HG03342 (cell line): ENCODE data around the gene SLC5A3.

ENCODE experiments used
- ATAC-seq: cut with Tn5 transposase; IDR thresholded peaks from one replicate; pipeline ENCODE4 v1.9.1; 2021; ENCODE audit warnings: mild to moderate bottlenecking, moderate library complexity; ENCODE audit not compliant: unreplicated experiment

Gene SLC5A3

DNA sequence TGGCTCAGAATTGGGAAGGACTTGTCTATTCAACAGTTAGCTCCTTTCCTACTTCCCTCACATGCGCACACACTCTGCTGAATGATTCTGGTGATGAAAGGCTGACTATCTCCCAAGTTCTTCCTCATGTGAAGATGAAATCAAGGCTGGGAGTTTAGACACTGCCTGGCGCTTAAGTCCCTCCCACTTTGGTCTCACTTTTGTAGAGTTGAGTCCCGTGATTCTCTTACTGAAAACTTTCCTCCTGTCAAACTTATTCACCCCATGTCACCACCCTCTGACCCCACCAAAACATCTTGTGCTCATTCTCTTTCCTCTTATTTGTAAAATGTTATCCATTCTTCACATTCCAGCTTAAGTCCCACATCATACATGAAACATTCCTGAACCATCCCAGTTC lies 8.4 kb upstream of the SLC5A3 start:
- ATAC-seq: no peak

DNA sequence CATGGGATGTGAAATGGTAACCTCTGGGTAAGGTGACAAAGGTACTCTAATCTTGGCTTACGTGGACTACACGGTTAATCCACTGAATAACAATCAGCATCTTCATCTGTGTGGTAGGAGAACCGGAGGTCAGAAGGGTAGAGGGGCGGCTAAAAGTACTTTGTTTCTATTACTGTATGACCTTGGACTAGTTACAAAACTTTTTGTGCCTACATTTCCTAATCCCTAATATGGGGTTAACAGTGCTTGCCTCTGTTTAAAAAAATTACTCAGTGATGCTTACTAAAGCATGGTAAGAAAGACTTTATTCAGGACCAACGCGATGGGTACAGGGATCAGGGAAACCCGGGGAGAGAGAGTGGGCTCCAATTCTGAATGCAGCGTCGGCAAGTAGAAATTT lies 1.7 kb upstream of the SLC5A3 start:
- ATAC-seq: no peak

DNA sequence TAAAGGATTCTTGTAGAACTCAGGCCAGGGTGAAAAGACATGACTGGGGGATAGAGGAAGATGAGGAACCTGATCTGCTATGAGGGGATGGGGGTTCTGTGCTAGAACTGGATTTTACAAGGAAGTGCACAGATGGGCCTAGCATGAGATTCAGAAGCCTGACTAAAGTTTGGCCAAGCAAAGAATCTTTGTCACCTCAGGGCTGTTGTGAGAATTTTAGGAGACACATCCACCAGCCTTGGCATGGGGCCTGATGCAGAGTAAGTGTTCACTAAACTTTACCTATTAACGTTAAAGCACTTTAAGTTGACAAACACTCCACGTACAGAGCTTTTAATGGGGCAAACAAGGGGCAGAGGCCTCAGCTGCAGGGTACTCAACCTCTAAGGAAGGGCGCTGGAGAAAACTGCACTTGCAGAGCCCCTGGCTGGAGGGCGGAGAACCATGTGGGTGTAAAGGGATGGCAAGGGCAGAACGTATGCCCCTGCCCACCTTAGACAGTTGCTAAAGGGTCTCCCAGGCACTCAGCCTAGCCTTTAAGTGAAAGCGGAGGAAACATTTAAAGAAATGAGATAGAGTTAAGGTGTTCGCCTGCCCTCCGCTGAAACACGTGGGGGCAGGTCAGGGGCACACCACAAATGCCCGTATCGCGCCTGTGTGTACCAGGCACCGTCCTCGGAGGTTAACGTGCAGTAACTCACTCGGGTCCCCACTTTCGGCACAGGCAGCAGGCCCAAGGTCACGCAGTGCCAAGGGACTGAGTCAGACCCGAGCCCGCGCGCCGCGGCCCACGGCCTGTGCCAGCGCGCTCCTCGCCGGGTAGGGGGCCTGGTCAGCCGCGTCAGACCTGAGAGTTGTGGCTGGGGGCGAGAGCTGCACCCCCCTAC lies 990 bp upstream of the SLC5A3 start:
- peak; percentile 3 for ATAC-seq

- ATAC-seq: peak; percentile 33
These were observed 438 bp downstream of the SLC5A3 start for GRCh38 chr21:34073749-34074282.

DNA sequence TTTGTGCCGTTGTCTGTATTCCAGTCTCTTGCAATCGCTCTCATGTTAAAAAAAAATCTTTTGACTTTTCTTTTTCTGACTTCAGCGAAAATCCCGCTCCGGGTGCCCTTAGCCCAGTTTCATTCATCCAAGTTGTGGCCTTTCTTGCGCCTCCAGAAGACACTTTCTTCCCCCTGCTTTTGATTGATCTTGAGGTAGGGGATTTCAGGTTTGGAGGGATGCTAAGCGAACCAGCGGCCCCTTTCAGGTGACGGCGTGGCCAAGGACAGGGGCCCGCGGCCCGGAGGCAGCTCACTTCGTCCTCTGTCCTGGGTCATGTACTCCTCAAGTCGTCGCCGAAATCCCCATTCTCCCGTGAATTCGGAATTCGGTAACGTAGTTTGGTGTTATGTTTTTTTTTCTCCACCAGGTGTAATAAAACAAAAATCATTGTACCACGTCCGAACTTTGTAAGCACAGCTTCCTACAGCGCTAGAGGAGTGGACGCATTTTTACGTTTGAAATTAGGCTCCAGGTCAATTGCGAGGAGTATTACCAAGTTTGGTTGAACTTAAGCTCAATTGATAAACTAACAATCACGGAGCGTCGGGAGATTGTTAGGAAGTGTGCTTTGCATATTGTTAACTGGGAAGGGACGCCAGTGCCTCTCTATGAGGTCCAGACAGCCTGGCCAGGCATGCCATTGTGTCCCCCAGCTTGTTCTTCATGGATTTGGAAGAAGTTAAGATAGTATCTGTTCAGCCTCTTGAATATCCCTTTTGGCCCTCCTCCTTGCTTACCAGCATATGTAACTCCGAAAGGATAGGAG lies 1.1 kb downstream of the SLC5A3 start:
- no peak for ATAC-seq

DNA sequence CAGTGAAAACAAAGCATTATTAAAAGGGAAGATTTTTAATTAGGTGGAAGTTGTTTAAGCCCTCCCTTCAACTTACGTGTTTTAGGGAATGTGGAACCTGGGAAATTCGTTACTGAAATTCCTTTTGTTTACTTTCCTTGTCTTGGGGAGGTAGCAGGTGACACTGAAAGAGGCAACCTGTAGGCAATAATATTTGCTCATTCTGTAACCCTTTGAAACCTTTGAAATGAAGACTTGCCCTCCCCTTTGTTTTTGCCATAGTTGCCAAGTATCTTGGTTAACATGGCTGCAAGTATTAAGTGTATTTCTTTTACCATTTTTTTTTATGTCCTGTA lies 1.7 kb downstream of the SLC5A3 start:
- no peak for ATAC-seq

GRCh38 chr21:34075760-34076660 lies 2.6 kb downstream of the SLC5A3 start:
- ATAC-seq: no peak

DNA sequence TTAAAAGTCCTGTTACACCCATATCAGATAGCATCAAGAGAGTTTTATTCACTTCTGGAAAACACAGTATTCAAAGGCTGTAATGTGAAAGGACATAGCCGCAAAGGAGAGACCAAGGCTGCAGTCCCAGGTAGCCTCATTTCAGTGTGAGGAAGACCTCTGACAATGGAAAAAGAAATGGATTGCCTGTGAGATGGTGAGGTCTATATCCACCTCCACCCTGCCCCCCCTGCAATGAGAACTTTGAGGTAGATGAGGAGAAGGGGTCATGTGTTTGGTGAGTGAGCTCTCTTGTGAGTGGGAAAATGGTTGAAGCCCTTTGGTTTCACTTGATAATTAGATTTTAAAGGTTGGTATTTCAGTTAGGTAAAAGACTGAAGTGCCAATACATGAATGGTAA lies 3.5 kb downstream of the SLC5A3 start:
- no peak for ATAC-seq

DNA sequence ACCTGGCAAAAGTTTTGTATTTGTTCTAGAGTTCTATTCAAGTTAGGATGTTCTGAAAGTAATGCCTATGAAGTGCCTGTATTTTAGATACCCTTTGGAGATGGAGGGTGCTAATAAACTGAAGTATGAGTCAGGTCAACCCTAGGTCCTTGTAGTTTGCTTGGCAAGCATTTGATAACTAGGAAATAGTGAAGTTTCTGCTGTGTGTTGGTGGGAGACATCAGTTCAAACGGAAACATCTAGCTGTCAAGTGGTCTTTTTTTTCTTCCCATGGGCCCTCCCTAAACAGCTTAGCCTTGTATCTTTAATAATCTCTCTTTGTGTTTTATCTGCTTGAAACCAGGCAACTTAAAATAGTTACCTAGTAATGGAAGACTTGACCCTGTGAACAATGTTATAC lies 4.5 kb downstream of the SLC5A3 start:
- ATAC-seq: no peak

- no peak for ATAC-seq
These were observed 5.5 kb downstream of the SLC5A3 start for GRCh38 chr21:34078915-34079314.

DNA sequence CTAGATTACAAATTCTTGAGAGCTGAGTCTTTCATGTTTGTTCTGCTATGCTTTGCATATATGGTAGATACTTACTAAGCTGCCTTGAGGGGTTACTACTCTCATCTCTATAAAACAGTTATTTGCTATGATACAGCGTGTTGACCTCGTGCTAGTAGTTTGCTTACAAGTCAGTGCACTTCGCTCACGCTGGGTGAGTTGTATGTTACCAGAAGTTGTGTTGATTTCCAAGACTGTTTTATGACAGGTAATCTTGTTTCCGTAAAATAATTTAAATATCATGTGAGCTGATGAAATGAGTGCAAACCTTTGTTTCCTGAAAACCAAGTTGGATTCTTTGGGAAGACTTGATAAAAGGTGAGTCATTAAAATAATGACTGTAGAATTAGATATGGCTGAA lies 7.3 kb downstream of the SLC5A3 start:
- ATAC-seq: no peak

DNA sequence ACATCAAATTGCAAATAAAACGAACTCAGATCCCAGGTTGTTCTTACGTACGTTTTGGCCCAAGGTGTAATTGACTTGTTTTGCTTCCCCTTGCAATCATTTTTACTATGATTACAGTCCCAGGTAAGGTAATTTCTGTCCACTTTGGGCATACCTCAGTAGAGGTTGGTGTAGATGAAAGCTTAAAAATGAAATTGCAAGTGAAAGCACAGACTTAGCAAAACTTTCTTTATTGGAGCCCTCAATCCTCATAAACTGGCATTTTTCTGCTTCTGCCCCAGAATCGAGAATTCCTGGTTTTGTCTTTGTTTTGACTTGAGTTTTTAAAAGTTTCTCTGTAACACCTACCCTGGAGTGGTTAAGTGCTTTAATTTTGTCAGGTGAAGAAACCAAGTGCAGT lies 9.4 kb downstream of the SLC5A3 start:
- ATAC-seq: no peak

GRCh38 chr21:34083357-34083756 lies 10.0 kb downstream of the SLC5A3 start:
- ATAC-seq: no peak

GRCh38 chr21:34085129-34085528 lies 11.8 kb downstream of the SLC5A3 start:
- ATAC-seq: no peak

DNA sequence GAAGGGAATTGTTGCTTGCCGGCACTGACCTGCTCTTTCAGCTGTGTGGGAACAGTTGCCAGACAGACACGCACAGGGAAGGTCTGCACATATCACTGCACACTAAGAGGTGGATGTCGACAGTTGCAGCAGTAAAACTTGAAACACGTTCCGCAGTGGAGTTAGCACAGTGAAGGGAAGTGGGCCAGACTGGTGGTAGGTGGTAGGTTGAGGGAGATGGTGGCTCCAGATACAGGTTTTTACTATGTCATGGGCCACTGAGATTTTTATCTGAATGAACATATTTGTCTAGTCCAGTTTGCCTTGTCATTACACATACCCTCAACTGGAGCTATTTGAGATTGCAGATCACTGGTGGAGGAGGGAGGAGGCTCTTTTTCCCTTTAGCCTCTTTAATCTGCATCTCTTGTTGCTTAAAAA lies 13.5 kb downstream of the SLC5A3 start:
- ATAC-seq: no peak

- ATAC-seq: no peak
These were observed 15.4 kb downstream of the SLC5A3 start for GRCh38 chr21:34088752-34089151.

DNA sequence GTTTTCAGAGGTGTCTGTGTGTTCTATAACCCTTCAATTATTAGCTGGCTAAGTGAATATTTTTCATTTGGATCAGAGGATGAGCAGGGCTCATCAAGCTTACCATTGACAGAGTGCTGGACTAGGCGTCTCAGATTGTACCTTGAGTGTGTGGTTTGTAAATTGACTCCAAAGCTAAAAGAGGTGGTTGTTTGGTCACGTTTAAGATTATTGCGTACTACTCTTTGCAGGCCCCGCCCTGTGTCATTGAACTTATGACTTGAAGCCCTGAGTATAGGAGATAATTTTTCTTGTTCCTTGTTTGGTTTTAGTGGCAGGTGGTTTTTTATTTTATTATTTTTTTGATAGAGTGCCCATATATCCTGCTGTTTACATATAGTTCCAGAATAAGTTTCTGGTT lies 17.7 kb downstream of the SLC5A3 start:
- no peak for ATAC-seq

- ATAC-seq: no peak
These were observed 18.2 kb downstream of the SLC5A3 start for GRCh38 chr21:34091607-34092006.

- no peak for ATAC-seq
These were observed 19.0 kb downstream of the SLC5A3 start for GRCh38 chr21:34092262-34092921.

DNA sequence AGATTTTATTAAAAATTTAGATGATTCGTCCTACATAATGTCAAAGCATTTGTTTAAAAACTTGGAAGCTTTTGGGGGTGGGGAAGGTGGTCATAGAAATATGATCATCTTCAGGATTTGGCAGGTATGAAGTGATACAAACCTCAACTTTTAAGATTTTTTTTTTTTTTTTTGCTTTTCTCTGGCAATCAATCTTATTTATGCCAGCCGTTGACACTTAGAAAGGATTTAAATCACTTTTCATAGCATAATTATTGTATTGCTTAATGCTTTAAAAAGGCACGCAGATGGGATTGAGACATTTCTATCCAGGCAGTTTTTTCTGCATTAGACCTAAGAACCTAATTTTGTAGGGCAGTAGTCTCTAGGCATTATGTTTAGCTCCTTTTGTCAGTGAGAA lies 19.7 kb downstream of the SLC5A3 start:
- ATAC-seq: no peak
